HL-60/S4 (cell line): ENCODE measurements around the gene PFDN4.

Experiments used
- in situ Hi-C: fragments of 300-500 bp; cut with MboI; formaldehyde crosslinking; loops from 2 replicates; pipeline ENCODE4 v1.14.3; 2022; ENCODE audit warnings: low sequenced_read_pairs

PFDN4 gene

DNA sequence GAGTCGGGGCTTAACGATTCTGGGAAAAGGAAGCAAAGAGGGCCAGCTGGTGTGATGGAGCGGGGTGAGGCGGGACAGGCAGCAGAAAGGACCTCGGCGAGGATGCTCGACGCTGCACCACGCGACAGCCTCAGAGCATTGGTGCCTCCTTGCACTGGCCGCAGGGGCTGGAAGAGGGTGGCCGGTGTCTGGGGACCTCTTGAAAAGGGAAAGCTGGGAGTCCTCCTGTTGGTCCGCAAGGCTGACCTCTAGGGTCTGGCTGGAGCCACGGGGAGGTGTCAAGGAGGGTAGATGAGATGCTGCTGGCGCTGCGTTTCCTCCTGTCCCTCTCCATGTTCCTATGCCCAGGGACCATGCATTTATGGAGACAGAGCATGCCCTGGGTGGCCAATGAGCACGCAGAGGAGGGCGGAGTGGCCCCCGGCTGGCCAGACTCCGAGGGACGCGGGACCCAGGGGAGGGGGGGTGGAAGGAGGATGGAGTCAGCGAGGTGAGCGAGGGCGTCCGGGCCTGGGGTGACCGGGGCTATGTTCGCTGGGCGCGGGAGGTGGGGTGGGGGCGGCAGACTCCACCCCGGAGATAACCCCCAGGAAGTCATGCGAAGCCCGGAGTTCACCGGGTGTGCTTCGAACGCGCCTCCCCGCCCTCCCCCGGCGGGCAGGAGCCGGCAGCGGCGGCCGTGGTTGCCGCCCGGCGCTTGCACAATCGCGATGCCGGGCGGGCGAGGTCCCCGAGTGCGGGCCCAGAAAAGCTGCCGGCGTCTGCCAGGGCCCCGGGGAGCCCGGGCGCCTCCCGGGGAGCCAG is 34.0 kb upstream of the PFDN4 start, which contains the start of gene CYP24A1:
CYP24A1 (minus strand) TSS at position 334 of the 804 bp plus-strand sequence. CDS start 407 bp downstream, outside the sequence.
- in situ Hi-C loops = no loop called here

DNA sequence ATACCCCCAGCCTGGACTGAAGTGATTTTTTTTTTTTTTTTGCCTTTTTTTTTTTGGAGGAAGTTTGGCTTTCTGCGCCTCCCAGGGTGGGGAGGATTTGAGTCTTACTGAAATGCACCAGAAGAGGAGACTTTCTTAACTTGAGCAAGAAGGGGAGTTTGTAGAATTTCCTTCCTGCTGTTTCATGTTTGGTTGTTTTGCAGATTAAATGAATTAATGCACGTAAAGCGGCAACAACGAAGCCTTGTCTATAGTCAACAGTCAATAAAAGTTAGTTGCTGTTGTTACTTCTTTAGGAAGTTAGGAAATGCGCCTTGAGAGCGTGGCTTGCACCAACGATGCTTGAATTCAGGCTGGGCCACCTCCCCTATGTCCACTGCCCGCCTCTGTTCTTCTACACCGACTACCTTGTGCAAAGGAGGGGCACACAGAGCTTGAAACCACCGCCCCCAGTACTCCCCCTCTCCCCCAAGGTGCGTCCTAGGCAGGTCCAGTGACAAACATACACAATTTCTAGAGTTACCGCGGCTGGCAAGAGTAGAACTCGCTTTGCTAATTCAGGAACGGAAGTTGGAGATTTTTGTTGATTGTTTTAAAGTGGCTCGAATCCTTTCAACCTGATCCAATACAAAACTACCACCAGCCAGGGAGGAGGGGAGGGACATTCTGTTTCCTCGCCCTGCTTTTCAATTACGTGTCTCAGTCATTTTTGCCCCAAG is 33.3 kb upstream of the PFDN4 start:
- in situ Hi-C loops = no loop called here

DNA sequence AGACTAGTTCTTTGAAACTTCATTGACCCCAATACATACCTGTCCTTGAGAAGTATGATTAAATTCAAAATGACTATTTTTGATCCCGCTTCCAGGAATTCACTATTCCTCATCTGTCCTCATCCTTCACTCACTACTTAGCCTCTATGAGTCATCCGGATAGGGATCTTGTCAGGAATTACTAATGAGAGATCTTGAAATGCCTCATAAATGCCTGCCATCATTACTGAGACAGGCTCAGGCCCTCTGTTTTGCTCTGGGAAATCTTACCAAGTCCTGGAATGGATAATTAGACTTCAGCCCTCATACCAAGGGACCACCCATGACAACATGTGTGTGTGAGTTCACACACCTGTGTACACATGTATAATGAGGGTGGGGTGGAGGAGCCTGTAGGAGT is 31.3 kb upstream of the PFDN4 start:
- in situ Hi-C loops = no loop called here

DNA sequence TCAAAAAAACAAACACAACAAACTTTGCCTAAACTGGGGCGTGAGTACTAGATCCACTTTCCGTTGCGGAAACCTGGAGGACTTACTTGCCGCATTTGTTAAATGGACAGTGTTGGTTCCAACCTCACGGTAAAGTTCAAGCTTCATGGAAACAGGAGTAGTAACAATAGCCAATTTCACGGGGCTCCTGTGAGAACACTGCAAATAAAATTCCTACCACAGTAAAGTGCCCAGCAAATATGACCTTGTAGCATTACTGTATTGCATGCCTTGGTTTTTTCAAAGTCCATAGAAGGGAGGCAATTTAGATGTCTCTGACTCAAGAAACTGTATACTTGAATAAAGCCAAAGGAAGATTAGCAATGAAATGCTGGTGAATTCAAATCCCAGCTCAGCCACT is 30.5 kb upstream of the PFDN4 start:
- in situ Hi-C loops = no loop called here

- in situ Hi-C loops = no loop called here
Measured at GRCh38 chr20:54178256-54178655, 29.6 kb upstream of the PFDN4 start.

GRCh38 chr20:54179946-54180345 is 27.9 kb upstream of the PFDN4 start:
- in situ Hi-C loops = no loop called here

DNA sequence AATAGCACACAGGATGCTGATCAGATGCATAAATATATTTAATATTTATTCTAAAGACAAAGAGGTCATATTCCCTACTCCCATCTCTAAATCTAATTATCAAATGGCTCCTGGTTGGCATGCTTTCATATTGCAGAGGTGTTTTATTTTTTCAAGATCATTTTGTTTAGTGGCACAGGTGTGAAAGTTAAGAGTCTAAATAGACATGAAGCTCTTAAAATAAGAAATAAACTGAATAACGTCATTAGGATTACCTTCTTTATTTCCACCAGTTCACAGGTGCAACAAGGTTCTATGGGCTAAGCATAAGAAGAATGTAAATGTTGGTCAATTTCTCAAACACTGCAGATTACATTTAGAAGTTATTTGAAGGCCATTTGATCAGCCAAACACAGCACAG is 27.0 kb upstream of the PFDN4 start:
- in situ Hi-C loops = no loop called here

DNA sequence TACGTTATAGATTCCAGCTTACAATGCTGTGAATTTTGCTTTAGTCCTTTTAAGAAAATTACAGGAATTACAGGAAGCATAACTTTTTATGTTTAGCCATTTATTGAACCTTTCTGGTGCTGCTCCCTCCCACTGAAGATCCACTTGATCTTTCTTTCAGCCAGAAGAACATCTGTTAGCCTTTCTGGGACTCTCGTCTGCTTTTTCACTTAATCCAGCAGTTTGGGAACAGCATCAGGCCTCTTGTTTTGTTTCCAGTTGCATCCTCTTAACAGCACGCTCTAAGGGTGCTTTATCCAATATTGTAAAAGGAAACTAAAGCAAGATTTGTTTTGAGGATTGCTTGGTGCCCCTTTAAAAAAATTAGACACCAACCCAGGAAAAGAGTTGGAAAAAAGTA is 23.8 kb upstream of the PFDN4 start:
- in situ Hi-C loops = no loop called here

- in situ Hi-C loops = no loop called here
Measured at GRCh38 chr20:54184904-54185626, 22.8 kb upstream of the PFDN4 start.

DNA sequence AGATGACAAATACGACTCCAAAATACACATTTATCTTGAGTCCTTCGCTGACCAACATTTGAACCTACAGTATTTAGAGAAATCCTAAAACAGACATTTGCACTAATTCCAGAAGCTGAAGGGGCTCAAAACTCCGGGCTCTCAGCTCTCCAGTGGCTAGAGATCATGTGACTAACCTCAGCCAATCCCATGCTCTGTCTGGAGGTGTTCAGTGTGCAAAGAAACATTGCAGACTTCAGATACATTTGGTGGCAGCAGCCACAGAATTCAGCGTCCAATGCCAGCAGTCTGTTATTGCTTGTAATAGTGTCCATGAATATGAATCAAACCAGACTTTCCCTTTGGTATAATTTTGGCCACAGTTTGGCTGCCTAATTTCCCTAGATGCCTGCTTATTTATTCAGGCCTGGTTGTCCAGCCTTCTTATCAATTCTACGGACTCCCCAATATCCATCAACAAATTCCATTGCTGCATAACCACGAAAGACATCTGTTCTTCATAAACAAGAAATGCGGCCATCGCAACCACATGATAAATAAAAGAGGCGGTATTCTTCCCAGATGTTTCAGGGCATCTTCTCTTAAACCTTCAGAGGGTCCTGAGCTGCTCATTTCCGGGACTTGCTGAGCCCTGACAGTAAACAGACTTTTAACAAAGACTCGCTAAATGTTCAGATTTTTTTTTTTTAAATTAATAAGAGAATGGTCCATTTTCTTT is 19.6 kb upstream of the PFDN4 start:
- in situ Hi-C loops = no loop called here

DNA sequence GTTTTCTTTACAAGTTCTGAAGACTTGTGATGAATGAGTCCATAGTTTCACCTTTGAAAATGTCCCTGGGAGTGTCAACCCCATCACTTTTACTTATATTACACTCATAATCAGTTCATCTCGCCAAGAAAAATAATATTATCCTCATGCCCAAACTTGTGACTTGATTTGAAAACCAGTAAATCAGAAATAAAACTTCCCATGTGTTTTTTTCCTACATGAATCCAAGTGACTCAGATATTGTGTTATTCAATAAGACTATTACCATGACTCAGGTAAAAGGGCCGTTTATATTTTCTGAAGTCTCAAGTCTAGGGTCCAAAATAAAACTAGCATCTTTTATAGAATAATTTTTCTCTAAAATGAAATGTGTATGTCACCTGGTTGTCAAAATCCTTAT is 18.3 kb upstream of the PFDN4 start:
- in situ Hi-C loops = loop anchor here (10.0 kb wide), 1 partner anchor 95 kb away; no protein-coding TSS in a partner anchor

DNA sequence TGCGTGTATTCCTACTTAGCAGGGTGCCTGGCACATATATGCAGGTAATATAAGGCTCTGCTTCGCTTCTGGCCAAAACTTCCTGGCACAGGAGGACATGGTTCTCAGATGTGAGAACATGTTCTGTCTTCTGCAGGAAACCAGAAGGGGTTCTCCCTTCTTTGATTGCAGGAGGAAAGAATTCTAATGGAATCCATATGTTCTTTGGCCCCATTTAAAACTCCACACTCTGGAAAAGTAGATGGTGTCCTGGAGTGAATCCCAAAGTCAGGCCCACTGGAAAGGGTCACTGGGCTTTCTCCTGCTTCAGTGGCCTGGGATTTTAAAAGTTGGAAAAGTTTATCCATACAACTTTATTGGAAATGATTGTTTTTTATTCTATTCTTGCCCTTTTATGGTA is 17.7 kb upstream of the PFDN4 start:
- in situ Hi-C loops = loop anchor here (10.0 kb wide), 1 partner anchor 95 kb away; no protein-coding TSS in a partner anchor

DNA sequence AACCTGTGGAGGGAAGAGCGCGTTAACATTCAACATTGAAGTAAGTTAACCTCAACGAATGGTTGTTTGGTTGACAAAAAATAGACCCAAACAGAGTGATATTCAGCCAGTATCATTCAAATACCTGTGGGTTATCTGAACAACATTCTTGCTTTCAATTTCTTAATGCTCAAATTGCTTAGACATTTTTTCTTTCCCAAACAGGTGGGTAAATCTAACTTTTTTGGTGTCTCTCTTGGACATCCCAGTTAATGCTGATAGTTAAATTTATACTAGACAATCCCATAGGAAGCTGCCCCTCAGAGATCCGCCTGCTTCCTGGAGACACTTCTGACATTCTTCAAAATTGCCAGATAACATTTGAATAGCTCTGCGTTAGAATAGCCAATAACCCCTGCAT is 14.1 kb upstream of the PFDN4 start:
- in situ Hi-C loops = loop anchor here (10.0 kb wide), 1 partner anchor 99 kb away; no protein-coding TSS in a partner anchor

DNA sequence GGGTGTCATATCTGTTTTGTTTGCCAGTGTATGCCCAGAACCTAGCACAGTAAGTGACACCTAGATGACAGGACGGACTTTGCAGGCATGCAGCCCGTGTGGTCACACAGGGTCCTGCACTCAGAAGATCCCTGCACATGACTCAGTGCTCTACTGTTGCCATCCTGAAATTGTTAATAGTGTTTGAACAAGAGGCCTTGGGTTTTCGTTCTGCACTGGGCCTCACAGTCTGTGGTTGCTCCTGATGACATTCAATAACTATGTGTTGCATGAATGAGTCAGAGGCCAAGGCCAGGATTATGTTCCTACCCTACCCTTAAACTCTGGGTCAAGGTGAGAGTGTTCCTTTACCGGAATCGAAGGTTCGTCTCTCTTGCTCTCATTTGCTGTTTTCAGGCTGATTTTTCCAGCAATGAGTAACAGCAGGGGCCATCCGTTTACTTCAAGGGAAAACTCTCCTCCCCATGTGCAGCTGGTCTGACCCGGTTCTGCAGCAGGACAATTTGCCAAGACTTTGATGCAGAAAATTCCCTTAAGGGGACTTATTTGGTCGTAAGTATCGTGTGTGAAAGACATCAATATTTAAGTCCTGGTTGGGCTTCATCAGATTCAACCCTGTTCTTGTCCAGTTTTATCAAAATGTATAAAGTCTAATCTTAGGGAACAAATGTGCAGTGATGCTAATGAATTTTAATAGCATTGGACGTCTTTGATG is 13.0 kb upstream of the PFDN4 start:
- in situ Hi-C loops = loop anchor here (10.0 kb wide), 1 partner anchor 100 kb away; no protein-coding TSS in a partner anchor

DNA sequence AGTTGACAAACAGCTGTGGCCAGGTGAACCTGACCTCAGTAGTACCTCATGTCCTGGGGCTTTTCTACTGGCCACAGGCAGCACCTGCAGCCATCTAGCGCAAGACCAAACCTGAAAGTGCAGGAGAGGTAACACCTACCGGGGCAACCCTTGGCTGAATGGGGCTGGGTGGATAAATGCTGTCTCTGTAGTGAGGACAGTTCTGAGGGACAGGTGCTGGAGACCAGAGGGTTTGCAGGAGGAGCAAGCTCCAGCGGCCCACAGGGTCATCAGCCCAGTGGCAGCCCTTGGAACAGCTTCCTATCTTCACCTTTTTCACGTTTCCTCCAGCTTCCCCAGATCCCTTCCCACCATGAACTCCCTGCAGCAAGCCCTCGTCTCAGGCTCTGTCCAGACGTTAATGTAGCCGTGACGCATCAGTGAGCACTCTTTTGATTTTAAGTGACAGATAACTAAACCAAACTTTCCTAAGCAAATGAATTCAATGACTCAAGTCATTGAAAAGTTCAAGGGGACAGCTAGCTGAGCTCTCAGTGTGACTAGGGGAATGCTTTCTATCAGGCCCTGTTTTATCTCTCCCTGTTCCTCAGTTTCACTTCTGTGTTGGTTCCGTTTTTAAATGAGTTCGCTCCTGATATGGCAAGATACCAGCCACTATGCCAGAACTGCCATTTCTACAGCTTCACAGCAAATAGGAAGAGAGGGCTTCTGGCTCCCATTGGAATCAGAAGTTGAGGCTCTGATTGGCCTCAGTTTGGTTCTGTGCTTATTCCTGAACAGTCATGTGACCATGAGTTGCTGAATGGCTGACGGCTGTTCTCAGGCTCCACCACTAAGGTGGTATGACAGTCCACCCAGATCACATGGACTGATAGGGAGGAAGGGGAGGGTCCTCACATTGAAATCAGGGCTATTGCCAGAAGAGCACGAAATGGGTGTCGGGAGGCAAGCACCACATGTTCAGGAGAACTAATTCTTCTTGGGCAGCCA is 12.1 kb upstream of the PFDN4 start:
- in situ Hi-C loops = loop anchor here (10.0 kb wide), 1 partner anchor 101 kb away; no protein-coding TSS in a partner anchor

- in situ Hi-C loops = loop anchor here (10.0 kb wide), 1 partner anchor 103 kb away; no protein-coding TSS in a partner anchor
Measured at GRCh38 chr20:54197621-54198604, 10.0 kb upstream of the PFDN4 start.

DNA sequence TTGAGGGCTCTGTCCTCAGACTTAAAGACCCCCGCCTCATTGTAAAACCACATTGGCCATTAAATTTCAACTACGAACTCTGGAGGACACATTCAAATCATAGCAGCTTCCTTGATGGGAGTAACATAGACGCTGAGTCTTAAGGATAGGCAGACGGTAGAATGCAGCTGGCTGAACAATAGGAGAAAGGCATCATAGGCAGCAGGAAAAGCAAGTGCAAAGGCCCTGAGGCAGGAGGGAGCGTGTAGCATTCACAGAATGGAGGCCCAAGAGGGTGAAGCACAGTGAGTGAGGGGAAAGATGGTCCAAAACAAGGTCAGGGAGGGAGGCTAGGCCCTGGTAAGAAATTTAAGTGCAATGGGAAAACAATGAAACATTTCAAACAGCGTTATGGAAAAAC is 8.6 kb upstream of the PFDN4 start:
- in situ Hi-C loops = loop anchor here (10.0 kb wide), 1 partner anchor 104 kb away; no protein-coding TSS in a partner anchor
